HT-29 (cell line): ENCODE data around the gene OBSCN. TPM values are rescaled to one million over a fixed set of nuclear protein-coding genes. Genes with fewer than 3 reads are reported as not detected.

ENCODE experiments used
- DNase-seq: peaks from one replicate; pipeline ENCODE4 v3.0.0-alpha.2; 2015; ENCODE audit warnings: low spot score
- total RNA-seq: library from RNA; depleted of rRNA; stranded (reverse); fragments of >200 nt; shearing (Covaris generic); gene quantifications from 2 replicates; pipeline ENCODE4 v1.2.3, GENCODE V29; 2014

Gene OBSCN
- total RNA-seq, 1 experiment from 2014 or later = 16.7 TPM

DNA sequence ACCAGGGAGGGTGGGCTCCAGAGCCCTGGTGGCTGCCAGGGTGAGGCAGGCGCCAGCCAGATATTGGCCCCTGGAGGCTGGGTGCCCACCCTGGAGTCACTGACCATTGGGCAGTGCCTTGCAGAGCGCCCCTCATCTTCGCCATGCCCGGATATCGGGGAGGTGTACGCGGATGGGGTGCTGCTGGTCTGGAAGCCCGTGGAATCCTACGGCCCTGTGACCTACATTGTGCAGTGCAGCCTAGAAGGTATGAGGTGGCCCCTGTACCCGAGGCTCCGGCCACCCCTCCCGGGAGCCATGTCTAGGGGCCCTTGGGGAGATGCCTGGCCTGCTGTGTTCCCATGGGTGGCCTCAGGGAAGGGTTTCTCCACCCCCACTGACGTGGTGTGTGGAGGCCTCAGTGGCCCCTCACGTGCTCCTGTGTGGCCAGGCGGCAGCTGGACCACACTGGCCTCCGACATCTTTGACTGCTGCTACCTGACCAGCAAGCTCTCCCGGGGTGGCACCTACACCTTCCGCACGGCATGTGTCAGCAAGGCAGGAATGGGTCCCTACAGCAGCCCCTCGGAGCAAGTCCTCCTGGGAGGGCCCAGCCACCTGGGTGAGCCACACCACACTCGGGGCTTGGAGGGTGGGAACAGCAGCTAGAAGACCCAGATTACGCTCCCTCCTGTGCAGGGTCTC, 167.9 kb downstream of the OBSCN start:
- DNase-seq = no peak

DNA sequence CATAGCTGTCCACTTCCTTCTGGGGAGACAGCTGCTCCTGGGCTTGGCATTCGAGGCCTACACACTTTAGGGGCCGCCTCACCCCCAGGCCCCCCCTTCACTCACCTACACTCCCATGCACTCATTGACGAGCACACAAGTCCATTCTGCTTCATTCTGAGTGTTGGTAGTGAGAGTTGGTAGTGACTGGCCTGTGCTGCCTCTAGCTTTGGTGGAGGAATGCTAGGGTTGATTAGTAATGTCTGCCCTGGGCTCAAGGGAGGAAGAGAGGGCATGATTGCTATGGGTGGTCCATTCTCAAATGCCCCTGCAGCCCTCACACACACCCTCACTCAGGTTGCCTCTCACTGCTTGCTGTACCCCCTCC, 168.4 kb downstream of the OBSCN start:
- DNase-seq = no peak

DNA sequence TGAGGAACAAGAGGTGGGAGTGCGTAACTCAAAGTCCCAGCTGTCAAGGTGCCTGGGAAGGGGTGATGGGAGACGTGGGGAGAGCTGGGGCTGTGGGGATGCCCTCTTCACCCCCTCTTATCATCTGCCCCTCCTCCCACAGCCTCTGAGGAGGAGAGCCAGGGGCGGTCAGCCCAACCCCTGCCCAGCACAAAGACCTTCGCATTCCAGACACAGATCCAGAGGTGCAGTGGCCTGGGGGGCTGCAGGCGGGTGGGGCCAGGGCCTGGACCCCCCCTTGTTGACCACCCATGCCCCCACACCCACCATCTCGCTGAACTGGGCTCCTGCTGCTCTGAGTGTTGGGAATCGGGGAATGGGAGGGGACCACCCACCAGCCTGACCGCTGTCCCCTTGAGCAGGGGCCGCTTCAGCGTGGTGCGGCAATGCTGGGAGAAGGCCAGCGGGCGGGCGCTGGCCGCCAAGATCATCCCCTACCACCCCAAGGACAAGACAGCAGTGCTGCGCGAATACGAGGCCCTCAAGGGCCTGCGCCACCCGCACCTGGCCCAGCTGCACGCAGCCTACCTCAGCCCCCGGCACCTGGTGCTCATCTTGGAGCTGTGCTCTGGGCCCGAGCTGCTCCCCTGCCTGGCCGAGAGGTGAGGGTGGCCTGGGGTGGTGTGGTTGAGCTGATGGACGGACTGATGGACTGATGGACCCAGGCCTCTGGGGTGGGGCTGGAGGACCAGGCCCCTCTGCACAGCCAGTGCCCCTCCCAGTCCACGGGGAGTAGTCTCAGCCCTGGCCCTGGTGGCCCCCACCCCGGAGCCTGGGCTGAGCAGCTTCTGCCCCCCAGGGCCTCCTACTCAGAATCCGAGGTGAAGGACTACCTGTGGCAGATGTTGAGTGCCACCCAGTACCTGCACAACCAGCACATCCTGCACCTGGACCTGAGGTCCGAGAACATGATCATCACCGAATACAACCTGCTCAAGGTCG, 169.1 kb downstream of the OBSCN start:
- no peak for DNase-seq

DNA sequence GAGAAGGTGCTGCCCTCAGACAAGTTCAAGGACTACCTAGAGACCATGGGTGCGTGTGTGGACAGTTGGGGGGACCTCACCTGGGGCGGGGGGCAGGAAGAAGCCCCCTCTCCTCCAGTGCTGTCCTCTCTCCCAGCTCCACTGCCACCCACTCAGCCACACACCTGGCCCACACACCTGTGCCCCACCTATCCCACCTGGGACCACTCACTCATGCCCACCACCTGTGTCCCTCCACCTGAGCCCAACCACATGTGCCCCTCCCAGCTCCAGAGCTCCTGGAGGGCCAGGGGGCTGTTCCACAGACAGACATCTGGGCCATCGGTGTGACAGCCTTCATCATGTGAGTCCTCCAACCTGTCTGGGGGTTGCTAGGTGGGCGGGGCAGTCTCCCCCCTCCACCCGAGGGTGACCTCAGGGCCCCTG, 169.8 kb downstream of the OBSCN start:
- no peak for DNase-seq

DNA sequence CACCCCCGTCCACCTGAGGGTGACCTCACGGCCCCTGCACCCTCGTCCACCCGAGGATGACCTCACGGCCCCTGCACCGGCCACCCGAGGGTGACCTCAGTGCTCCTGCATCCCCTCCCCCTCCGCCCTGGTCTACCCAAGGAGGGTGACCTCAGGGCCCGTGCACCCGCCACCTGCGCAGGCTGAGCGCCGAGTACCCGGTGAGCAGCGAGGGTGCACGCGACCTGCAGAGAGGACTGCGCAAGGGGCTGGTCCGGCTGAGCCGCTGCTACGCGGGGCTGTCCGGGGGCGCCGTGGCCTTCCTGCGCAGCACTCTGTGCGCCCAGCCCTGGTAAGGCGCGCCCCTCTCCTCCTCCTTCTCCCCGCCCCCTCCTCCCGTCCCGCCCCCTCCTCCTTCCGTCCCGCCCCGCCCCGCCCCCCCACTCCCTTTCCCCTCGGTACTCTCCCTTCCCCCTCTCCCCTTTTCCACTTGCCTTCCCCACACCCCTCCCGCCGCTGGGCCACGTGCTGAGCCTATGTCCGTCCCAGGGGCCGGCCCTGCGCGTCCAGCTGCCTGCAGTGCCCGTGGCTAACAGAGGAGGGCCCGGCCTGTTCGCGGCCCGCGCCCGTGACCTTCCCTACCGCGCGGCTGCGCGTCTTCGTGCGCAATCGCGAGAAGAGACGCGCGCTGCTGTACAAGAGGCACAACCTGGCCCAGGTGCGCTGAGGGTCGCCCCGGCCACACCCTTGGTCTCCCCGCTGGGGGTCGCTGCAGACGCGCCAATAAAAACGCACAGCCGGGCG, 170.4 kb downstream of the OBSCN start:
- DNase-seq = peak; percentile 49

DNA sequence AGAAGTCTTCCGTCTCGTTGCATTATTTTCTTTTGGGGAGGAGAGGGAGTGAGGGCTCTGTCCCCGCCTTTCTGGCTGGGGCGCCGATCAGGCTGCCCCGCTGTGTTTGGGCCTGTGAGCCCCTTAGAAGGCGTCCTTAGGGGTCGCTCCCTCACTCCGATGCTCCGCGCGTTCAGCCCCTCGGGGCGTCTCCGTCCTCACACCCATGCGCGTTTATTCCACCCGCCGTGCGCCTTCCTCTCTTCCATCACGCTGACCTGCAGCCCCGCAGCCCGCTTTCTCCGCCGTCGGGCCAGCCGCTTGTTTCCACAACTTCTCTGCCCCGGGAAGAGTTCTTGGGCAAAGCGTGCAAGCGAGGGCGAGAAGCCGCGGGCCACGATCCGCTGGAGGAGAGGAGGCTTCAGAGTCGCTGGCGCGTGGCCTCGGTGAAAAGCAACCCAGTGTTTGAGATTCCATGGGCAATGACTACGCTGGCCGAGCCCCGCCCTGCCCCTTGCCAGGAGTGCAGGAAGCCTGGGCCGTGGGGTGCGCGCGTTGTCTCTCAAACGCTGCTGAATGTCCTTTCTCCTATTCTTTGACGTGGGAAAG, 171.1 kb downstream of the OBSCN start:
- no peak for DNase-seq

DNA sequence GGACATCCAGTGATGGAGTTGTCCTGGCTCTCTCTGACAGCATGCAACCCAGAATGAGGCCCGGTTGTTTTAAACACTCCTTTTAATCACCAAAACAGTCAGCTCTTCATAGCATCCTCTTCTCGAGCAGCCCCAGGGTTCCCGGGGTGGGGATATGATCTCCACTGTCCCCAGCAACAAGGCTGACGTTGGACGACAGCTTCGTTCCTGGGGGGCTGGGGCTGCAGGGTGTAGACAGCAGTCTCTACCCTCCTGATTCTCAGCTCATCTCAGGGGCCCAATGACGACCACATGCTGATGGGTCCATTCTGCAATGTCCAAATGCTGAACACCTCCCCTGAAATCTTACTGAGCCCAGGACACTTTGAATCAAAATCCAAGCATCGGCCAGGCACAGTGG, 171.8 kb downstream of the OBSCN start:
- no peak for DNase-seq

DNA sequence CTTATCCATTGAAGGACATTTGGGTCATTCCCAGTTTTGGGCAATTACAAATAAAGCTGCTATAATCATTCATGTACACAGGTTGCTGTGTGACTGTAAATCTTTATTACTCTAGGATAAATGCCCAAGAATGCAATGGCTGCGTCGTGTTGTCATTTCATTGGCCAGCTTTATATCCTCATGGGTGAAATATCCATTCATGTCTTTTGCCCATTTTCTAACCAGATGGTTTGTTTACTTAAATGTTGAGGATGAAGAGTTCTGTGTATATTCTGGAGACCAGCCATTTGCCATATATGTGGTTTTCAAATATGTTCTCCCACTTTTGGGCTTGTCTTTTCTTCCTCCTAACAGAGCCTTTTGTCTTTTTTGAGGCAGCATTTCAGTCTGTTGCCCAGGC, 173.5 kb downstream of the OBSCN start:
- DNase-seq = no peak

DNA sequence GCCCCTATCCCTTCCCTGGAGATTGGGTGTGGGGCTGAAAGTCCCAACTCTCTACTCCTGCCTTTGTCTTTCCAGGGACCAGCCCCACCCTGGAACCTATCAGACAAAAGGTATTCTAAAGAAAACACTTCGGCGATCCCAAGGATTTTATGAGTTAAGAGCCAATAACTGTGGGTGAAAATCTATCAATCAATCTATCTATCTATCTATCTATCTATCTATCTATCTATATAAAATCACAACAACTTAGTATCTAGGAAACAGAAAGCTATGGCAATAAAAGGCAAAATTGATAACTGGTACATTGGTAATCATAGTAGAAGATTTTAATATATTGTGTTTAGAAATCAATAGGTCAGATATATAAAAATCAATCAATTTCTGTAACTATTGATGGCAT, 175.9 kb downstream of the OBSCN start:
- no peak for DNase-seq

DNA sequence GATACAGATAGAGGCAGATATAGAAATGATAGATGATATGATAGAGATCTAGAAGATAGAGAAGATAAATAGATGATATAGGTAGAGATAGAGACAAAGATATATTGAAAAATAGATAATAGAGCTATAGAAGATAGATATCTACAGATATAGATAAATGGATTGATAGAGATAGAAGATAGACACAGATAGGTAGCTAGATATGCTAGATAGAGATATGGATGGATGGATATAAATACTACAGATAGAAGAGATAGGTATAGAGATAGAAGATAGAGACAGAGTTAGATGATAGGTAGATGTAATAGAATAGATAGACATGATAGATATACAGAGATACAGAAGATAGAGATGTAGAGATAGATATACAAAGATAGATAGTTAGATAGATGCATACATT, 177.4 kb downstream of the OBSCN start:
- no peak for DNase-seq

DNA sequence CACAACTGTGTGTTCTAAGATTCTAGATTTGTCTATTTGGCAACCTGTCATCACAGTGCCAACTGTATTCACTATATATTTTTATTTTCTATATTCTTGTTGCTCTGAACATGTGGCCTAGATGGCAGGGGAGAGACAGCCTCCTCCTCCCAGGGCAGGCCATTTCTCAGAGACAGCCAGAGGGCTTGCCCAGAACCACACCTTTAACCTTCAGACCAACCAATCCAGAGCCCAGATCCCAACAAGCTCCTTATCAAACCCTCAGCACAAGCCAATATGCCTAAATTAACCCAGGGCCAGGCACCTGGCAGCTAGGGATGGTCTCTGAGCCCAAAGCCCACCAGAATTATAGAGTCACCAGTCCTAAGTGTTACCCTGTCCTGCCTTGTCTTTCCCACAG, 179.5 kb downstream of the OBSCN start:
- DNase-seq = no peak

DNA sequence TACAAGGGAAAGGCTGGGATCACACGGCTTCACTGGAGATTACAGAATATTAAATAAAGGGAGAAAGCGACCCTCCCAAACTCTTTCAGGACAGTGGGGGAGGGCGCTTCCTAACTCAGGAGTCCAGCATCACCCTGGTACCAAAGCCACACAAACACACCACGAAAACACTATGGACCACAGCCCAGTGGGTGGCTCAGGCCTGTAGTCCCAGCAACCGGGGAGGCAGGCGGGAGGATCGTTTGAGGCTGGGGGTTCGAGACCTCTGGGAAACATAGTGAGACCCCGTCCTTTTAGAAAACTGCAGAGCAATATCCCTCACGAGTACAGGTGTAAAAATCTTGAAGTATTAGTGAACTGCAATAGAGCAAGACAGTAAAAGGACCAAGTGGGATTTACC, 182.8 kb downstream of the OBSCN start:
- no peak for DNase-seq

DNA sequence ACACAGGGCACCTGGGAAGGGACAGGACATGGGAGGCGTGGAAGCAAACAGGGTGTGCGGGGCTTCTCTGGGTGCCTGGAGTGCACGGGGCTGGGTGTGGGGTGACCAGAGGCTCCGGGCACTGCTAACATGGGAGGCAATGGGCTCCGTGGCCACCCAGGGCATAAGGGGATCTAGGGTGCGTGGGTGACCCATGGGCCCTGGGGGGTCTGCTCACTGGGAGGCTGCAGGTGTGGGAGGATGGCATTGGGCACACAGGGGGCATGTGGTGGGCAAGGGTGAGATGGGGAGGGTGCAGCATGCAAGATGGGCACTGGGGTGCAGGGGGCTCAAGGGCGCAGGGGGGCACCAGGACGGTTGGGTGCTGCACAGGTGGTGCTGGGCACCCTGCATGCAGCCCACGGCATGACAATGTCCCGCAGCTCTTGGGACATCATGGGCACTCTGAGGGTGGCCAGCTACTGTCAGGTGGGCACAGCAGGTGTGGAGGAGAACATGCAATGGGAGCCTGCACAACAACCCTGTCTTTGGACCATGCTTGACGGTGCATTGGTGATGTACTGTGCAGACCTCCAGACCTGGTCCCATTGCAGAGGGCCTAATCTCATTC, 183.7 kb downstream of the OBSCN start:
- DNase-seq = no peak

DNA sequence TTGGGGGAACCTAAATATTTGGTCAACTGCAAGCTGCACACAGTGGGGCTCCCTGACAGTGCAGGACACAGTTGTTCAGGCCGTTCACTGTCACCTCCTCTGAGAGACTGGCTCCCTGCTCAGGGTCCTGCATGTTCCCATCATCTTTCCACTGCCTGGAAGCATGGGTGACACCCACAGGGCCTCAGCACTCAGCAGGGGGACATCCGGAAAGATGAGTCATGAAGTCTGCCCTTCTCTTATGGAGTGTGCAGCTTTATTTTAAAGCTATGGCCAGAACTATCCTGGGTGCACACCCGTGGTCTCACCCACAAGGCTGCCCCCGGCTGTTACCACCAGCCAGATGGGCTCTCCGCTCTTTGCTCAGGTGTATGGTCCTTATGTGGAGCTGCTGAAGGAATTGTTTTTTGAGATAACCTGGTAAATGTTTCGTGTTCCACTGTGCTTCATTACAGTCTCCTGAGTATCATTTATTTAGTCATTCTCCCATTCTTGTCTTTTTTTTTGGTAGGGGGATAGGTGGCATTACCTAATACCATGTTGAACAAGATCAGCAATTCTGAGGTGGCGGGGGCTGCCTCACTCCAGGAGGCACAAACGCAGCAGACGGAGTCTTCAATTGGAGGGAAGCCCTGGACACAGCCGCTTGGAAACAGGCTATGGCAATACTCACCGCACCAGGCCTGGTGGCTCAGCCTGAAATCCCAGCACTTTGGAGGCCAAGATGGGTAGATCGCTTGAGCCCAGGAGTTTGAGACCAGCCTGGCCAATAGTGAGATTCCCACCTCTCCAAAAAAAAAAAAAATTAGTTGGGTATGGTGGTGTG, 184.5 kb downstream of the OBSCN start:
- DNase-seq = no peak

DNA sequence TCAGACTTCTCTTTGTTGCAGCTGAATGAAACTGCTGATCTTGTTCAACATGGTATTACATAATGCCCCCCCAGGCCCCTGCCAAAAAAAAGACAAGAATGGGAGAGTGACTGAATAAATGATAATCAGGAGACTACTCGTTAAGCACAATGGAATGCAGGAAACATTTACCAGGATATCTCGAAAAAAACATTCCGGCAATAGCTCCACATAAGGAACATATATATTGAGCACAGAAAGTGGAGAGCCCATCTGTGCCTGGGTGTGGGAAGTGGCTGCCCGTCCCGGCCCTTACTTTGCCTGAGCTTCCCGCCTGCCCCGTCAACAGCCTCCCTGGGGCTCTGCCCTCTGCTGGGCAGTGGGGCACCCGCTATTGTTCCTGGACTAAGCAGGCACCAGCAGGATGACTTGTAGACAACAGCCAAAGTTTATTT, 185.4 kb downstream of the OBSCN start:
- DNase-seq = peak; percentile 52

DNA sequence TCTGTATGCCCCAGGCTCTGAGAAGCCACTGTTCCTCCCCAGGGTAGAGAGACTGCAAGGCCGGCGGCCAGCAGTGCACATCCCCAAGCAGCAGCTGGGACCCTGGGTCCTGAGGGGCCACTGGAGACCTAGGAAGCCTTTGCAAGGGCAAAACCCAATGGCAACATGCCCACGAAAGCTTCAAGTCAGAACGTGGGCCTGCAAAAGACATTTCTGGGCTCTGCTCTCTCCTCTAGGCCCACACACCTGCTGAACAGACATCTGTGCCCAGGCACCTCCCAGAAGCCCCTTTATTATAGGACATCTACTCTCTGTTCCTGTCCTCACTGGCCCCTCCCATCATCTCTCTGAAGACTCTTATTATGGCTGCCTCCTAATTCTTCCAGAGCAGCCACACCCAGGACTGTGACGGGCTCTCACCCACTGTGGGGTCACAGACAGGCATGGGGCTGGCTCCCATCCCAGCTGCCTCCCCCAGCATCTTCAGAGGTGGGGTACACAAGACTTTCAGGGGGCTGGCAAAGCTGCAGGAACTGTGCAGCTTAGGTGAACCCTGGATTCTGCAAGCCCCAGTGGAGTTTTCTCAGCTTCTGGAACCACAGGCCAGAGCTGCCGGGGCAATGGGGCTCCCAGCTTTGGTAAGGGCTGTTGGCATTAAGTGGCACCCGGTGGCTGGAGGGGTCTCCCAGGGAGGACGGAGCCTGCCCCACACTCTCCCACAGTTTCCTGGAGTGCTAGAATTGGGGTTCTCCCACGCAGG, 186.1 kb downstream of the OBSCN start:
- DNase-seq = no peak

DNA sequence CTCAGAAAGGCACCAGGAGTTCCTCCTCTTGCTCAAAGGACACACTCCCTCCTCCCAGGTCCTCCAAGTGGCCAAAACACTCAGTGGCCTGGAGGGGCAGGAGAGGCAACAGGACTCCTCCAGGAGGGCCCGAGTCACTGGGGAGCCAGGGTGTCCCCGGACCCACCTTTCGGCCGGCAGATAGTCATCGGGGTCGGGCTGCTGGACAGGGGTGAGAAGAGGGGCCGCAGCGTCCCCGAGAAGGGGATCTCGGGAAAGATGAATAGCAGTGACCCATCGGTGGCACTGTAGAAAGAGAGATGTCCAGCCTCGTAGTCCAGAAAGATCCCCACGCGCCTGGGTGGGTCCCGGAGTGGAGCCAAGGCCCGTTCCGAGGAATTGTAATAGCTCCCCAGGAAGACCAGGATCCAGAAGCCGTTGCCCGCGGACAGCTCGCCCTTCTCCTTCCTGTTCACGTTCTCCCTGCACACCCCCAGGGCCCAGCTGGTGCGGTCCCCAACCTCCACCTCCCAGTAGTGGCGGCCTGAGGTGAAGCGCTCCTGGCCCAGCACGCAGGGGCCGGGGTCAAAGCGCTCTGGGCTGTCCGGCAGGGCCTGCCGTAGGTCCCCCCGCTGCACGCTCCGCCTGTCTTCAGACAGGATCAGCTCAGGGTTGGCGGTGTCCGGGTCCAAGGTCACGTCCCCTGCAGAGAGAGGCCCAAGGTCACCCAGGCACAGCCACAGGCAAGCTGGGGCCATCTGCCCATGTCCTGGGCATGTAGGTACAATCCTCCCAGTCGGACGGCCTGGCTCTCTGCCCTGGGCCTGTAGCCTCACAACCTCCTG, 186.9 kb downstream of the OBSCN start:
- DNase-seq = no peak

DNA sequence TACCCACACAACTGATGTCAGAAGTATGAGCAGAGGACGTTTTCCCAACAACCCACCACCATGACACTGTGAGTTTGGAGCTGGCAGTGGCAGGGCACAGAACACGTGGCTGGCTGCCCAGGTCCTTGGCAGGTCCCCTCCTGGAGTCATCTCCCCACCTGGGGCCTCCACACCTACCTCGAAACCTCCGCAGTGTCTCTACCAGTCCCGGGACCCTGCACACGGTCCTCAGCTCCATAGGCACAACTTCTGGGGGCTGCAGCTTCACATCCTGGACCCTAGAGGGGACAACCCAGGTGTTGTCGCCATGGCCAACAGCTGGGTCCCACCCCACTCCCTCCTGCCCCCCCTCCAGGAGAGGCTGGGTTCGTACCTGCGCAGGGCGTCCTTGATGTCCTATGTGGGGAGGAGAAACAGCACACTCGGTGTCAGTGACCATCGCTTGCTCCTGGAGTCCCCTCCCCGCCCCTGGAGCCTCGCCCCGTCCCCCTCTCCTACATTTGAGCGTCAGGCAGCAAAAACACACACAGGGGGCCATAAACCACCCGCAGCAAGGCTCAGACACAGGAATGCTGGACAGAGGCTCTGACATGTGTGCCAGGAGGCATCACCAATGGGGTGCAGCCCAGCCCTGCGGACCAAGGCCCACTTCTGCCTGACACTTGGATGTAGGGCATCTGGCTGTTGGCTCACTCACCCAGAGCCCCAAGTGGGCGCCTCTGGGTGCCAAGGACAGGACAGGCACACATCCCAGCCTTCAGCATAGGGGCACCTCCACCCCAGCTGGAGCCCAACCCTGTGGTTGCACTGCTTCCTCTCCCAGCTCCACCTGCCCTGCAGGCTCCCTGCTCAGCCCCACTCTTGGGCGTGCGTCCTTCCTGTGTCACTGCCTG, 189.2 kb downstream of the OBSCN start:
- no peak for DNase-seq
